KMS-11 (cell line): ENCODE results near the gene ADGRA3.
"Not testable (repeated sequence)": the region's sequence is repeated elsewhere in the genome, so short reads cannot be mapped to it uniquely, and the experiment has no call there.

ENCODE experiments used
- H2AFZ ChIP-seq: fragments of 200-600 bp; sonication (generic); 2 replicates; pipeline ENCODE4 v1.6.1; 2016; ENCODE audit warnings: antibody characterized with exemption, mixed run types, low read depth
- H3K27ac ChIP-seq: fragments of 200-600 bp; sonication (generic); 2 replicates; pipeline ENCODE4 v1.6.1; 2016; ENCODE audit warnings: mild to moderate bottlenecking, mixed run types
- H3K27me3 ChIP-seq: fragments of 200-600 bp; sonication (generic); 2 replicates; pipeline ENCODE4 v1.6.1; 2017; ENCODE audit warnings: mild to moderate bottlenecking, low read depth, mixed run types, moderate library complexity; ENCODE audit not compliant: insufficient read depth
- H3K36me3 ChIP-seq: fragments of 200-600 bp; sonication (generic); 2 replicates; pipeline ENCODE4 v1.6.1; 2017; ENCODE audit warnings: mild to moderate bottlenecking, mixed run types; ENCODE audit not compliant: insufficient read depth
- H3K4me1 ChIP-seq: fragments of 200-600 bp; sonication (generic); 2 replicates; pipeline ENCODE4 v1.6.1; 2016; ENCODE audit warnings: mild to moderate bottlenecking, low read depth, mixed run types; ENCODE audit not compliant: poor library complexity, severe bottlenecking
- H3K4me2 ChIP-seq: fragments of 200-600 bp; sonication (generic); 2 replicates; pipeline ENCODE4 v1.7.0; 2016; ENCODE audit warnings: mild to moderate bottlenecking, mixed run types
- H3K4me3 ChIP-seq: fragments of 200-600 bp; sonication (generic); IDR thresholded peaks from 2 replicates; pipeline ENCODE4 v1.6.1; 2017; ENCODE audit warnings: low read depth, low read length, mixed read lengths; ENCODE audit not compliant: insufficient read depth
- H3K79me2 ChIP-seq: fragments of 200-600 bp; sonication (generic); 2 replicates; pipeline ENCODE4 v1.6.1; 2016; ENCODE audit warnings: low read depth, mixed run types; ENCODE audit not compliant: insufficient read depth
- H3K9ac ChIP-seq: fragments of 200-600 bp; sonication (generic); 2 replicates; pipeline ENCODE4 v1.6.1; 2016; ENCODE audit warnings: mild to moderate bottlenecking, mixed run types
- H4K20me1 ChIP-seq: fragments of 200-600 bp; sonication (generic); 2 replicates; pipeline ENCODE4 v1.6.1; 2016; ENCODE audit warnings: mild to moderate bottlenecking, mixed run types; ENCODE audit not compliant: insufficient read depth
- CTCF ChIP-seq: fragments of 200-600 bp; sonication (generic); conservative IDR thresholded peaks from 2 replicates; pipeline ENCODE4 v1.6.1; 2017; ENCODE audit warnings: low read depth, mild to moderate bottlenecking, antibody characterized with exemption, low read length, moderate library complexity, mixed read lengths

ADGRA3 gene

GRCh38 chr4:22389240-22389870, 126.5 kb downstream of the ADGRA3 start:
- Histone ChIP-seq H2AFZ (no peak overlapping the region), H3K79me2 (no peaks in the 10 kb centered on the region), H3K27ac (no peak overlapping the region), H3K4me2 (no peak overlapping the region), H3K27me3 (no peaks in the 10 kb centered on the region), H4K20me1 (no peaks in the 10 kb centered on the region), H3K4me3 (no peak overlapping the region), H3K9ac (no peak overlapping the region), H3K36me3 (no peaks in the 10 kb centered on the region), H3K4me1 (no peaks in the 10 kb centered on the region)
- peak; percentile 74 for TF ChIP-seq CTCF

GRCh38 chr4:22385611-22386011, 130.3 kb downstream of the ADGRA3 start:
- H3K36me3 ChIP-seq: no peaks in the 10 kb centered on the region
- no peak overlapping the region for H3K4me2 ChIP-seq

DNA sequence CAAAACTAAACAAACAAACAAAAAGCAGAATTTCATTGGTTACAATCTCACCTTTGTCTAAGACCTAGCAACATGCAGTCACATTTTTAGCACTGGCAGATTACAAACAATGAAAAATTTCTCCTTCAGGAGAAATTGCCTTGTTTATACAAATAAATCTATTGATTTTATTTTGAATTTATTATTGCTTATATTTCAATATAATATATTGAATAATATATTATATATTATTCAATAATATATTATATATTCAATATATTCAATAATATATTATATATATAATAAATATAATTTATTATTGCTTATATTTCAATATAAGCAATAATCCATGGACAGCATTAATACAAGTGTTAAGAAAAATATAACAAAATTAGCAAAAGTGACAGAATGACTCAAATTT, 131.7 kb downstream of the ADGRA3 start:
- H3K27me3 ChIP-seq: no peaks in the 10 kb centered on the region
- no peaks in the 10 kb centered on the region for H3K36me3 ChIP-seq
- H4K20me1 ChIP-seq: no peaks in the 10 kb centered on the region
- H3K79me2 ChIP-seq: no peaks in the 10 kb centered on the region
- no peak overlapping the region for H3K4me3 ChIP-seq
- no peaks in the 10 kb centered on the region for H3K4me1 ChIP-seq
- no peak overlapping the region for H2AFZ ChIP-seq
- H3K27ac ChIP-seq: no peak overlapping the region
- no peak overlapping the region for H3K4me2 ChIP-seq
- TF ChIP-seq CTCF: no peak
- H3K9ac ChIP-seq: no peak overlapping the region

More at GRCh38 chr4:22385611-22386011, 130.3 kb downstream of the ADGRA3 start:
- no peak overlapping the region for H3K9ac ChIP-seq
- no peaks in the 10 kb centered on the region for H3K27me3 ChIP-seq
- H3K4me1 ChIP-seq: no peaks in the 10 kb centered on the region
- H3K27ac ChIP-seq: no peak overlapping the region
- H4K20me1 ChIP-seq: no peaks in the 10 kb centered on the region
- no peak overlapping the region for H2AFZ ChIP-seq
- no peak for TF ChIP-seq CTCF
- H3K79me2 ChIP-seq: no peaks in the 10 kb centered on the region
- H3K4me3 ChIP-seq: no peak overlapping the region

- not testable (repeated sequence) for H3K4me1 ChIP-seq, H3K79me2 ChIP-seq, H3K27me3 ChIP-seq, H3K9ac ChIP-seq, H3K27ac ChIP-seq, H4K20me1 ChIP-seq, H2AFZ ChIP-seq, H3K4me2 ChIP-seq, H3K4me3 ChIP-seq, H3K36me3 ChIP-seq
These were observed 133.7 kb downstream of the ADGRA3 start for GRCh38 chr4:22382216-22382615.

- no peaks in the 10 kb centered on the region for H3K4me1 ChIP-seq
- no peak overlapping the region for H3K9ac ChIP-seq
- no peak for TF ChIP-seq CTCF
- H3K27me3 ChIP-seq: no peaks in the 10 kb centered on the region
- no peak overlapping the region for H3K4me3 ChIP-seq
- H4K20me1 ChIP-seq: no peaks in the 10 kb centered on the region
- no peak overlapping the region for H3K4me2 ChIP-seq
- H3K79me2 ChIP-seq: no peaks in the 10 kb centered on the region
- H2AFZ ChIP-seq: no peak overlapping the region
- H3K27ac ChIP-seq: no peak overlapping the region
- H3K36me3 ChIP-seq: no peaks in the 10 kb centered on the region
These were observed 142.9 kb downstream of the ADGRA3 start for GRCh38 chr4:22372986-22373385.
